HEK293 (cell line): Measurements from ENCODE around the gene HIRA.

Source experiments
- CTCF ChIA-PET: fragments of 350-600 bp; formaldehyde crosslinking; extraction: SDS; loops from one replicate; lab custom pipeline; 2021; ENCODE audit warnings: antibody characterized with exemption; lab: Yijun Ruan, JAX
- POLR2A ChIA-PET: fragments of 300-600 bp; formaldehyde crosslinking; extraction: SDS; loops from one replicate; lab custom pipeline; 2020; ENCODE audit warnings: antibody characterized with exemption, inconsistent platforms; lab: Yijun Ruan, JAX
- H3K27ac ChIP-seq: fragments of 200-500 bp; sonication (Bioruptor generic); 2 replicates; pipeline ENCODE4 v1.5.1; 2014; ENCODE audit warnings: low read depth, low read length, control low read depth, inconsistent platforms; ENCODE audit errors: extremely low read depth
- H3K36me3 ChIP-seq, 2 experiments: fragments of 200-500 bp in 1 of 2; sonication (Bioruptor generic) in 1 of 2; 1 replicate in 1 of 2; 2 replicates in 1 of 2; pipeline ENCODE4 v1.5.1; 2014 to 2017; ENCODE audit warnings: inconsistent platforms in 2 of 2, low read length in 2 of 2; ENCODE audit not compliant: control insufficient read depth in 2 of 2, insufficient read depth in 1 of 2
- H3K4me1 ChIP-seq: fragments of 200-500 bp; sonication (Bioruptor generic); 2 replicates; pipeline ENCODE4 v1.5.1; 2014; ENCODE audit warnings: mild to moderate bottlenecking, low read length, inconsistent platforms; ENCODE audit not compliant: control insufficient read depth, insufficient read depth
- H3K4me3 ChIP-seq: 2 replicates; pipeline ENCODE4 v1.5.1; 2011; ENCODE audit warnings: low read depth, mild to moderate bottlenecking, control low read depth, low read length, moderate library complexity
- H3K9me3 ChIP-seq: fragments of 200-500 bp; sonication (Bioruptor generic); 2 replicates; pipeline ENCODE4 v1.5.1; 2014; ENCODE audit warnings: low read depth, low read length, inconsistent platforms; ENCODE audit not compliant: control insufficient read depth, insufficient read depth
- KLF1 ChIP-seq: fragments of 450-650 bp; formaldehyde crosslinking; IDR thresholded peaks from 2 replicates; pipeline ENCODE4 v1.5.1; 2016; ENCODE audit warnings: missing biosample characterization, missing genetic modification characterization
- KLF10 ChIP-seq: fragments of 450-650 bp; IDR thresholded peaks from 2 replicates; pipeline ENCODE4 v1.5.1; 2018; ENCODE audit warnings: missing biosample characterization, mild to moderate bottlenecking, missing genetic modification characterization
- KLF17 ChIP-seq: fragments of 450-650 bp; formaldehyde crosslinking; IDR thresholded peaks from 2 replicates; pipeline ENCODE4 v1.5.1; 2016; ENCODE audit warnings: missing biosample characterization, missing genetic modification characterization
- MYNN ChIP-seq: fragments of 450-650 bp; formaldehyde crosslinking; IDR thresholded peaks from 2 replicates; pipeline ENCODE4 v1.5.1; 2016; ENCODE audit warnings: missing biosample characterization, missing genetic modification characterization, borderline replicate concordance
- REPIN1 ChIP-seq: fragments of 450-650 bp; formaldehyde crosslinking; IDR thresholded peaks from 2 replicates; pipeline ENCODE4 v1.5.1; 2017; ENCODE audit warnings: missing biosample characterization, missing genetic modification characterization, low read depth
- TSHZ1 ChIP-seq: fragments of 450-650 bp; formaldehyde crosslinking; IDR thresholded peaks from 2 replicates; pipeline ENCODE4 v1.5.1; 2016; ENCODE audit warnings: missing biosample characterization, missing genetic modification characterization, borderline replicate concordance
- ZIC2 ChIP-seq: fragments of 450-650 bp; formaldehyde crosslinking; IDR thresholded peaks from 2 replicates; pipeline ENCODE4 v1.5.1; 2016; ENCODE audit warnings: missing biosample characterization, missing genetic modification characterization
- ZNF10 ChIP-seq: fragments of 450-650 bp; formaldehyde crosslinking; IDR thresholded peaks from 2 replicates; pipeline ENCODE4 v1.5.1; 2017; ENCODE audit warnings: missing biosample characterization, missing genetic modification characterization
- ZNF155 ChIP-seq: fragments of 450-650 bp; formaldehyde crosslinking; IDR thresholded peaks from 2 replicates; pipeline ENCODE4 v1.5.1; 2016; ENCODE audit warnings: missing biosample characterization, missing genetic modification characterization
- ZNF221 ChIP-seq: fragments of 450-650 bp; formaldehyde crosslinking; IDR thresholded peaks from 2 replicates; pipeline ENCODE4 v1.5.1; 2017; ENCODE audit warnings: missing biosample characterization, missing genetic modification characterization, borderline replicate concordance
- ZNF274 ChIP-seq, 2 experiments: fragments of 200-500 bp in 1 of 2; fragments of 450-650 bp in 1 of 2; sonication (Bioruptor generic) in 1 of 2; formaldehyde crosslinking in 1 of 2; IDR thresholded peaks; 2 replicates each; pipeline versions ENCODE4 v1.5.1 to v1.6.1; 2014 to 2016; ENCODE audit warnings: borderline replicate concordance in 1 of 2, inconsistent platforms in 1 of 2, low read length in 1 of 2, missing biosample characterization in 1 of 2, missing genetic modification characterization in 1 of 2
- ZNF362 ChIP-seq: fragments of 450-650 bp; formaldehyde crosslinking; IDR thresholded peaks from 2 replicates; pipeline ENCODE4 v1.5.1; 2016; ENCODE audit warnings: missing biosample characterization, missing genetic modification characterization
- ZNF433 ChIP-seq: fragments of 450-650 bp; formaldehyde crosslinking; IDR thresholded peaks from 2 replicates; pipeline ENCODE4 v1.5.1; 2016; ENCODE audit warnings: missing biosample characterization, missing genetic modification characterization, low read depth
- ZNF510 ChIP-seq: fragments of 450-650 bp; formaldehyde crosslinking; IDR thresholded peaks from 2 replicates; pipeline ENCODE4 v1.5.1; 2018; ENCODE audit warnings: mild to moderate bottlenecking, missing genetic modification characterization, missing biosample characterization; ENCODE audit not compliant: insufficient replicate concordance
- ZNF654 ChIP-seq: fragments of 450-650 bp; formaldehyde crosslinking; IDR thresholded peaks from 2 replicates; pipeline ENCODE4 v1.5.1; 2016; ENCODE audit warnings: low read depth, missing biosample characterization, missing genetic modification characterization
- ZNF768 ChIP-seq: fragments of 450-650 bp; formaldehyde crosslinking; IDR thresholded peaks from 2 replicates; pipeline ENCODE4 v1.5.1; 2018; ENCODE audit warnings: missing biosample characterization, mild to moderate bottlenecking, missing genetic modification characterization
- TF ChIP-seq, protein P1 (sequence below): fragments of 450-650 bp; formaldehyde crosslinking; IDR thresholded peaks from 2 replicates; pipeline ENCODE4 v1.5.1; 2016; ENCODE audit warnings: missing biosample characterization, missing genetic modification characterization

HIRA gene

DNA sequence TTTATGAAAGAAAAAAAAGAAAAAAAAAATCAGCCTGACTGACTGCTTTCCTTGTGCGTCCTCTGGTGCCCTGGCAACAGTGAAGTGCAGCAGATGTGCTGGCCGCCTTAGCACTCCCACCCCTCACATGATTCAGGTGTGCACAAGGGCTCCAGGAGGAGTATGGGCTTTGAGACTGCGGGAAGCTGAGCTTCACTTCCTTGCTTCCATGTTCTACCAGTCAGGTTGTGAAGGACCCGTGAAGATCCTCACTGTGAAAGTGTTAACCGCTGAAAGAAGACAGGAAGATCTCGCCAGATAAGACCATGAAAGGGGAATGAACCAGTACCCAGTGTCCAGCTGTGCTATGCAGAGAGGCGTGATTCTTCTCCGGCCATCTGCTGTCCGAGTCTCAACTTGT lies 48.2 kb downstream of the HIRA start (continued):
- TF ChIP-seq MYNN (tag by site-specific recombination): no peak

DNA sequence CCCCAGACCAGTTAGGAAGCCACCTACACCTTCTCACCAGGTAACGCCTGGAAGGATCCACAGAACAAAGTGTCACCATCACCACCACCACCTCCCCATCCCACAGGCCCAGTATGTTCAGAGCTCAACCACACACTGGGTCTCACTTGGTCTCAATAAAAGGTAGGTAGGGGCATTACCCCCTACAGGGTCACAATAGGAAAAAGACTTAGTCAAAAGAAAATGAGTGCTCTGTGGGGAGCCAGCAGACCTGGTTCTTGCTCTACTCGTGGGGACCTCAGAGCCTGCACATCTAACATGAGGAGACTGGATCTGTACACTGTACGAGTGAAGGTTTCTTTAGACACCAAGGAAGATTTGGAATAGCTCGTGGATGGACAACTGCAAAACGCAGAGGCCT lies 49.3 kb downstream of the HIRA start:
- H3K9me3 ChIP-seq: no peaks in the 10 kb centered on the region
- H3K4me1 ChIP-seq: no peaks in the 10 kb centered on the region
- CTCF ChIA-PET: no interaction called here
- no peak overlapping the region for H3K27ac ChIP-seq
- TF ChIP-seq REPIN1 (tag by site-specific recombination) (no peak), ZIC2 (peak; percentile 42), ZNF433 (tag by site-specific recombination) (no peak)
- H3K36me3 ChIP-seq: peaks cover 25 to 83% of the 10 kb centered on the region in 2 experiments
- no peak overlapping the region for H3K4me3 ChIP-seq
- POLR2A ChIA-PET: interaction anchor here (0.8 kb wide), 1 partner anchor 90 kb away, joined by 3 read pairs; the partner anchor contains the start of gene CLTCL1

- Histone ChIP-seq H3K36me3 (peaks cover 7 to 83% of the 10 kb centered on the region in 2 experiments), H3K4me1 (no peaks in the 10 kb centered on the region), H3K4me3 (no peak overlapping the region), H3K27ac (no peak overlapping the region), H3K9me3 (no peaks in the 10 kb centered on the region)
- ChIA-PET CTCF (no interaction called here), POLR2A (no interaction called here)
- TF ChIP-seq ZNF221 (tag by site-specific recombination): no peak
- no peak for TF ChIP-seq TSHZ1 (tag by site-specific recombination)
- TF ChIP-seq ZNF362: no peak
Observed at GRCh38 chr22:19378344-19378674, 53.2 kb downstream of the HIRA start.

GRCh38 chr22:19377565-19378343 lies 53.8 kb downstream of the HIRA start:
- TF ChIP-seq ZNF155 (no peak), KLF10 (tag by site-specific recombination) (no peak), ZNF10 (tag by site-specific recombination) (no peak), ZNF510 (tag by site-specific recombination) (no peak), ZNF768 (tag by site-specific recombination) (no peak), ZNF274 (IDR thresholded peaks at IDR 0.05; ENCODE audit: low read length) (no peak), ZNF274 (tag by site-specific recombination; IDR thresholded peaks at IDR 0.05; ENCODE audit: borderline replicate concordance) (no peak), KLF1 (no peak), KLF17 (tag by site-specific recombination) (no peak), ZNF654 (tag by site-specific recombination) (no peak)
- TF ChIP-seq, protein P1, sequence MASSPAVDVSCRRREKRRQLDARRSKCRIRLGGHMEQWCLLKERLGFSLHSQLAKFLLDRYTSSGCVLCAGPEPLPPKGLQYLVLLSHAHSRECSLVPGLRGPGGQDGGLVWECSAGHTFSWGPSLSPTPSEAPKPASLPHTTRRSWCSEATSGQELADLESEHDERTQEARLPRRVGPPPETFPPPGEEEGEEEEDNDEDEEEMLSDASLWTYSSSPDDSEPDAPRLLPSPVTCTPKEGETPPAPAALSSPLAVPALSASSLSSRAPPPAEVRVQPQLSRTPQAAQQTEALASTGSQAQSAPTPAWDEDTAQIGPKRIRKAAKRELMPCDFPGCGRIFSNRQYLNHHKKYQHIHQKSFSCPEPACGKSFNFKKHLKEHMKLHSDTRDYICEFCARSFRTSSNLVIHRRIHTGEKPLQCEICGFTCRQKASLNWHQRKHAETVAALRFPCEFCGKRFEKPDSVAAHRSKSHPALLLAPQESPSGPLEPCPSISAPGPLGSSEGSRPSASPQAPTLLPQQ (tag by site-specific recombination): no peak
- Histone ChIP-seq H3K4me1 (no peaks in the 10 kb centered on the region), H3K9me3 (no peaks in the 10 kb centered on the region), H3K36me3 (peaks cover 4 to 82% of the 10 kb centered on the region in 2 experiments), H3K27ac (no peak overlapping the region), H3K4me3 (no peak overlapping the region)
- ChIA-PET CTCF (no interaction called here), POLR2A (no interaction called here)
